Activated naive CD4-positive, alpha-beta T cell treated with anti-CD3 and anti-CD28 coated beads, Interleukin-2, amount 50 U/mL, for 16 hours (primary cell): ENCODE measurements around the gene DHX57.
"Not testable (repeated sequence)": the region's sequence is repeated elsewhere in the genome, so short reads cannot be mapped to it uniquely, and the experiment has no call there.

ENCODE experiments used
- DNase-seq: peaks from one replicate; pipeline ENCODE4 v3.0.0-alpha.2; 2020

DHX57 gene

DNA sequence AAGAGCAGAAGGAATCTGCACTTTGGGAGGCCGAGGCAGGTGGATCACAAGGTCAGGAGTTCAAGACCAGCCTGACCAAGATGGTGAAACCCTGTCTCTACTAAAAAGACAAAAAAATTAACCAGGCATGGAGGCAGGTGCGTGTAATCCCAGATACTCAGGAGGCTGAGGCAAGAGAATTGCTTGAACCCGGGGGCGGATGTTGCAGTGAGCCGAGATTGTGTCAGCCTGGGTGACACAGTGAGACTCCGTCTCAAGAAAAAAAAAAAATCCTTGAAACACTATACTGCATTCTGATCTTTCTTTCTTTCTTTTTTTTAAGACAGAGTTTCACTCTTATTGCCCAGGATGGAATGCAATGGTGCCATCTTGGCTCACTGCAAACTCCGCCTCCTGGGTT is 80.7 kb downstream of the DHX57 start:
- not testable (repeated sequence) for DNase-seq

- DNase-seq = no peak
Observed at GRCh38 chr2:38794235-38794946, 81.3 kb downstream of the DHX57 start.

GRCh38 chr2:38793511-38793910 is 82.2 kb downstream of the DHX57 start:
- DNase-seq = no peak

- DNase-seq = no peak
Observed at GRCh38 chr2:38792751-38793150, 83.0 kb downstream of the DHX57 start.

- DNase-seq = not testable (repeated sequence)
Observed at GRCh38 chr2:38792321-38792720, 83.4 kb downstream of the DHX57 start.

DNA sequence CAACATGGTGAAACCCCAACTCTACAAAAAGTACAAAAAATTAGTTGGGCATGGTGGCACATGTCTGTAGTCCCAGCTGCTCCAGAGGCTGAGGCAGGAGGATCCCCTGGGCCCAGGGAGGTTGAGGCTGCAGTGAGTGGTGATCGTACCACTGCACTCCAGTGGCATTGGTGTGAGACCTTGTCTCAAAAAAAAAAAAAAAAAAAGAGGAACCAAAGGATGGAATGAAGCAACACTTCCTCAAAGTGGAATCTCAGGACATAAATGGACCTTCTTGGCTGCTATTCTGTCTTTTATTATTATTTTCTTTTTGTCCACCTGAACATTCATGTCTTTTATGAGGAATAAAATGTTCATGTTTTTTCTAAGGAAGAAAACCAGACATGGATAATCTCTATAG is 84.0 kb downstream of the DHX57 start:
- no peak for DNase-seq

DNA sequence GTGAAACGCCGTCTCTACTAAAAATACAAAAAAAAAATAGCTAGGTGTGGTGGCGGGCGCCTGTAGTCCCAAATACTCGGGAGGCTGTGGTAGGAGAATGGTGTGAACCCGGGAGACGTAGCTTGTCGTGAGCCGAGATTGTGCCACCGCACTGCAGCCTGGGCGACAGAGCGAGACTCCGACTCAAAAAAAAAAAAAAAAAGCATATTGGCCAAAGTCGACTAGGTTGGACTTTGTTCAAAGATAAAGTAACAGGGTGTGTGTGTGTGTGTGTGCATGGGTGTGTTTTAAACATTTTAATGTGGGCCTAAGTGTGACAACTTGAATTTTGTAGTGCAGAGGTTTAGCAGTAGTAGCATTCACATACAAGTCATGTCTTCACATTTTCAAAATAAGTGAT is 86.0 kb downstream of the DHX57 start:
- DNase-seq = no peak

GRCh38 chr2:38788306-38788705 is 87.4 kb downstream of the DHX57 start:
- DNase-seq = no peak

DNA sequence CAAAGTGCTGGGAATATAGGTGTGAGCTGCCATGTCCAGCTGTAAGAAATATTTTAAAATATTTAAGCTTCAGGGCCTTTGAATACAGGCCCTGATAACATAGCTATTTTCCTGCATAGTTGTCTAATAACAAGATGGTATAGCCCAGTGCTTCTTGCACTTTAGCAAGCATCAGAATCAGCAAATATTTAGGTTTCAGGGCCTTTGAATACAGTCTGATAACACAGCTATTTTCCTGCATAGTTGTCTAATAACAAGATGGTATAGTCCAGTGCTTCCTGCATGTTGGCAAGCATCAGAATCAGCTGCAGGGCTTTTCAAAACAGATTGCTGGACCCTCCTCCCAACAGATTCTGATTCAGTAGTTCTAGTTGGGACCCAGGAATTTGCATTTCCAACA is 92.1 kb downstream of the DHX57 start:
- DNase-seq = no peak

- DNase-seq = no peak
Observed at GRCh38 chr2:38778687-38779082, 97.0 kb downstream of the DHX57 start.

DNA sequence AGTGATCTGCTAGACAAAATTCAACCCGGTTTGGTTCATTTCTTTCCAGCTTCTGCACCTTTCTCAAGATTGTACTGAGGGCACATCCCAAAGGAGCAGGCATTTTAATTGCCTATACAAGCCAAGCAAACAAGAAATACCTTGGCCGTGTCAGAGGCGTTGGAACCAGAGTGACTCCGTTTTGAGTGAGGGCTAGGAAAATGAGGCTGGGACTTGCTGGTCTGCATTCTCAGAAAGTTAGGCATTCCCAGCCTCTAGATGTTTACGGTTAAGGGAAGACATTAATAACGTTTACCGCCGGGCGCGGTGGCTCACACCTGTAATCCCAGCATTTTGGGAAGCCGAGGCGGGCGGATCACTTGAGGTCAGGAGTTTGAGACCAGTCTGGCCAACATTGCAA is 99.2 kb downstream of the DHX57 start:
- DNase-seq = no peak

DNA sequence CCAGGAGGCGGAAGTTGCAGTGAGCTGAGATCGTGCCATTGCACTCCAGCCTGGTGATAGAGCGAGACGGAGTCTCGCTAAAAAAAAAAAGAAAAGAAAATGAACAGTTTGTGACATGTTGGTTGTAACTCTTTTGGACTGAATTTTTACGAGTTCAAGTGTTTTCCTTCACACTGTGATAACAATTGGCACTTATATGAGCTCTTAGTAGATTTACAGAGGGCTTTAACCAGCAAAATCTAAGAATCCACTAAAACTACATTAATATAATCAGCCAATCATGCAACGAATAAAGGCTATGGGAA is 99.9 kb downstream of the DHX57 start:
- no peak for DNase-seq

DNA sequence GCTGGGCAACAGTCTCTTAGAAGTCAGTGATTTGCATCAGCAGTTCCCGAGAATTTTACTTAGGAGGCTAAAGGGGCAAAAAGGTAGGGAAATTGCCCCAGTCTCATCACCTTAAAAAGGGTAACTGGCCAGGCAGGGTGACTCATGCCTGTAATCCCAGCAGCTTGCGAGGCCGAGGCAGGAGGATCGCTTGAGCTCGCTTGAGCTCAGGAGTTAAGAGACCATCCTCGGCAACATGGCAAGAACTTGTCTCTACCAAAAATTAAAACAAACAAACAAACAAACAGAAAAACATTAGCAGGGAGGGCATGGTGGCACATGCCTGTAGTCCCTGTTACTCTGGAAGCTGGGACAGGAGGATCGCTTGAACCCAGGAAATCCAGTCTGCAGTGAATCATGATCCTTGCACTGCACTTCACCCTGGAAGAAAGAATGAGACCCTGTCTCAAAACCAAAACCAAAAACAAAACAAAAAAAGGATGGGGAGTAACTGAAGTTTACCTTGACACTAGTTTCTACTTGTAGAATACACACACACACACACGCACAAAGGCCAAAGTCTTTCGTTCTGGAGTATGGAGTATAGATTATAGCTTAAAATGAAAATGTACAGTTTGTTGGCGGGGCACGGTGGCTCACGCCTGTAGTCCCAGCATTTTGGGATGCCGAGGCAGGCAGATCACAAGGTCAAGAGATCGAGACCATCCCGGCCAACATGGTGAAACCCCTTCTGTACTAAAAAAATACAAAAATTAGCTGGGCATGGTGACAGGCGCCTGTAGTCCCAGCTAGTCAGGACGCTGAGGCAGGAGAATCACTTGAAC is 100.4 kb downstream of the DHX57 start:
- DNase-seq = no peak

DNA sequence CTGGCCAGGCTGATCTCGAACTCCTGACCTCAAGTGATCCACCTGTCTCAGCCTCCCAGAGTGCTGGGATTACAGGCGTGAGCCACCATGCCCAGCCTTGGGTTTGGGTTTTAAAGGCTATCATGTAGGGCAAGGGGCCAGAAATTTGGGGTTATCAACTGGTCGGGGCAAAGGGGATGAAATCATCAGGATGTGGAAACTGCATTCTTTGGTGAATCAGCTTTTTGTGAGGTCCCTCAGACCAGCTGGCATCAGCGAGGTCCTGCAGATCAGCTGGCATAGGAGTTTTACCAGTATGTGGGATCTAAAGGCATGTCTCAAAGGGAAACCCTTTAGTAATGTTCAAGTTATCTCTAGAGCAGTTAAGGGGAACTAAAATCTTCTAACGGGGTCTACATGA is 104.1 kb downstream of the DHX57 start:
- no peak for DNase-seq

DNA sequence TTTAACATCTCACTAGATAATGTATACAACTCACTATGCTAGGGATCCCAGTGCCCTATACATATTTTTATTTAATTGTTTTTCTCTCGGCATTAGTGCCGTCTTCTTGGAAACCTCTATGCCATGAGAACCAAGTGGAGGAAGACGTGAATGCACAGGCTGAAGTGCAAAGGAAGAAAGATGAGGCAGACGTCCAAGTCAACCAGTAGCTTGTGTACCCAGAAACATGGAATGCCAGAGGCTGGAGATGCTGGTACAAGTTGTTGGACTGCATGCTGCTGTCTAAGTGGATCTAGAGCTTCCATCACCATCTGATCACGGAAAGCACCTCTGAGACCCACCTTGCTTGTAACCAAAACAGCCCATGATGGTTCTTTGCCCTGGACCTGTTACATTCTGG is 110.2 kb downstream of the DHX57 start:
- no peak for DNase-seq

GRCh38 chr2:38765149-38765548 is 110.6 kb downstream of the DHX57 start:
- DNase-seq = no peak

DNA sequence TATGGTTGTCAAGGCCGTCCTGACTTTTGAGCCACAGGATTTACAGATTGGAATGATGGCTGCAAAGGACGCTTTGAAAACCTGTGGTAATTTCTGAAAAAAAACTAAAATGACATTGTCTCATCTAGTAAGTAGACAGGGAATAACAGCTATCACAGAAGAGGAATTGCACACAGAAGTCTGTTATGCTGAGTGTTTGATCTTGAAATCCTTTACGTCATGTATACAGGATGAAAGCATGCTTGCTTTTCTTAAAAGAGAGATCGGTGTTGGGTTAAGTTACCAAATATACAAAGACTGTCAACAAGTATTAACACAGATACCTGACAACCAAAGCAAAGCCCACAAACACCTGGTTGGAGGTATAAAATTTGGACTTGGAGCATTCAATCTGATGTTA is 112.0 kb downstream of the DHX57 start:
- DNase-seq = no peak

DNA sequence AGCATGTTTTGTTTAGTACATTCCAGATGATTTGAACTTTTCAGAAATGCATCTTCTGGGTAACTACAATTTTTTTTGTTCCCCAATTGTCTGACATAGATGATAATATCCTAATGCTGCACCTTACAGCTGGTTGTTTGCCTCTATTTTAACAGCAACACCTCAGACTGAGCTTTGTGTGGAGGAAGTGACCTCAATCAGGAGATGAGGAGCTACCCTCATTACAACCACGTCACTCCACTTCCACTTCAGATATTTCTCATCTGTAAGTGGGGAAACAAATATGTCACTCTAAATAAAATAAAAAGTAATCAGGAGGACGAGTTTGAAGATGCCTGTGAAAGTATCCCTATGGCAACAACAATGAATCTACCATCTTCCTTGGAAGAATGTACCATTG is 112.5 kb downstream of the DHX57 start:
- no peak for DNase-seq

GRCh38 chr2:38755891-38756290 is 119.8 kb downstream of the DHX57 start:
- DNase-seq = not testable (repeated sequence)

DNA sequence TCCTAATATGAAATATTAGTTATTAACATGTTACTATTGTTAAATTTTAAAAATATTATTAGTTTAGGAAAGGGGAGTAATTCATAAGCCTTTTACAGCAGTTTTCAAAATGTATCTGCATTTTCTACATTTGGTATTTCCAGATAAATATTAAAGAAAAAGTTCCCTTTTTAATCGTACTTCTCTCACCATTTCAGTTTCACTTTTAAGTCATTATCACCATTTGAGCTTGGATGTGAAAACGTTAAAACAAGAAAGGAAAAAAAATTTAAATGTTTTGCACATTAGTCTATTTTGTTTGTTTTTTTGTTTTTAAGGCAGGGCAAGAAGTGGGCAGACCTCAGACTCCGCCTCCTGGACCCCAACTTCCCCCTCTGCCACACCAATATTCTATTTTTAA is 121.2 kb downstream of the DHX57 start:
- no peak for DNase-seq

DNA sequence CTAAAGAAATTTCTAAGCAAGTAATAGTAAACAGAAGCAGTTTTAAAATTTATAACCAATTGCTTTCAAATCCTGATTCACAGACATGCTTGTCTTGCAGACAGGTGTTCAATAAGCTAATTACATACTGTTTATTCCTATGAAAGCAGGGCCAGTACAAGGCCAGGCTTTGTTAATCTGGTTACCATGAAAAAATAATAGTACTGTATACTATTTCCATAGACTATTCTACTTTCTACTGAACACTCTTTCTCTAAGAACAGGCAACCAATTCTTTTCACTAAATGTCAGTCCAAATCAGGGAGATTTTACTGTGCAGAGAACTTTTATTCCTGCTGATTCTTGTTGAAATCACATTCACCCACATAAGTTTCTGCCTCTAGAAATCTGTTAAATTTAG is 121.7 kb downstream of the DHX57 start:
- DNase-seq = no peak

DNA sequence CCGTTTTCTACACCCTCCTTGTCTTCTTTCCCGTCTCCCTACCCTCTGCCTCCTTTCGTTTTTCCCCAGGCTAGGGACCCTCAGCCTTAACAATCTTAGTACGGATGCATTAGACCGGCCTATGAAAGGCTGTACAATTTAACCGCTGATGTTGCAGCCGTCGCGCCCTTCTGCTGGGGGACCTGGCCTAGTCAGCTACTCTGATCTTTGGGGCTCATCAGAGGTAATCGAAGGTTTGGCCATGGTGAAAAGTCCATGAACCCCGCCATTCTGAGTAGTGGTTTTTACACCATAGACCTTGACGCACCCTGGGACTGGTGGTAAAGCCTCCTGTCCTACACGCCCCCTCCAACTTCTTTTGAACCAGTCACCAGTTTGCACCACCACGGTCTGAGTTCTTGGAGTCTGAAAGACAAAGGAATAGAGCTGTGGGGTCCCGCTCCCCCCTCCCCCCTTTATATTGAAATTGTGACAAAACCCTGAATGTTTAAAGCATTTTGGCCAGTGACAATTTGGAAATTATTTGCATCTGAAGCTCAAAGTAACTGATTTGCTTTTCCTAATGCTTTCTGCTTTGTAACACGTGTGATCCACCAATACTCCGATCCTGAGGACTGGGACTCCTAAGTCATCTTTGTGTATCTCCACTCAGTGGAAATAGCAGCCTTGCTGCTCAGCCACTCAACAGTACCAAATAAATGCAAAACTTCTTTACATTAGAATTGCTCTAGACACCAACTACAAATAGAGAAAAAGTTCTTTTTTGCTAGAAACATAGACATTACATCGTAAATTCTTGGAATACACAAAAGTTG is 123.9 kb downstream of the DHX57 start:
- no peak for DNase-seq

GRCh38 chr2:38750891-38751595 is 124.7 kb downstream of the DHX57 start, which contains the start of gene SRSF7:
TSS of gene SRSF7 (minus strand) at chr2:38751361. CDS start at chr2:38751256, 105 bp downstream.
- DNase-seq = peak; percentile 95
